ENCODE results near the gene ACAA1.

GRCh38 chr3:38163117-38163840, 26.4 kb upstream of the ACAA1 start:
- TF ChIP-seq, protein P1, sequence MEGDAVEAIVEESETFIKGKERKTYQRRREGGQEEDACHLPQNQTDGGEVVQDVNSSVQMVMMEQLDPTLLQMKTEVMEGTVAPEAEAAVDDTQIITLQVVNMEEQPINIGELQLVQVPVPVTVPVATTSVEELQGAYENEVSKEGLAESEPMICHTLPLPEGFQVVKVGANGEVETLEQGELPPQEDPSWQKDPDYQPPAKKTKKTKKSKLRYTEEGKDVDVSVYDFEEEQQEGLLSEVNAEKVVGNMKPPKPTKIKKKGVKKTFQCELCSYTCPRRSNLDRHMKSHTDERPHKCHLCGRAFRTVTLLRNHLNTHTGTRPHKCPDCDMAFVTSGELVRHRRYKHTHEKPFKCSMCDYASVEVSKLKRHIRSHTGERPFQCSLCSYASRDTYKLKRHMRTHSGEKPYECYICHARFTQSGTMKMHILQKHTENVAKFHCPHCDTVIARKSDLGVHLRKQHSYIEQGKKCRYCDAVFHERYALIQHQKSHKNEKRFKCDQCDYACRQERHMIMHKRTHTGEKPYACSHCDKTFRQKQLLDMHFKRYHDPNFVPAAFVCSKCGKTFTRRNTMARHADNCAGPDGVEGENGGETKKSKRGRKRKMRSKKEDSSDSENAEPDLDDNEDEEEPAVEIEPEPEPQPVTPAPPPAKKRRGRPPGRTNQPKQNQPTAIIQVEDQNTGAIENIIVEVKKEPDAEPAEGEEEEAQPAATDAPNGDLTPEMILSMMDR (IDR thresholded peaks at IDR 0.05): peak in 2 of 6 experiments; percentile 9 to 24
- TF ChIP-seq POLR2A (IDR thresholded peaks at IDR 0.05): no peak
